Heart right ventricle (tissue), 16 donors: ENCODE data around the gene CCNB1. TPM values are rescaled to one million over a fixed set of nuclear protein-coding genes. Genes with fewer than 3 reads are reported as not detected.
A peak's percentile ranks its signal among the peaks of the same experiment; 100 is the strongest.

Source experiments
- ATAC-seq, 8 donors: fragments of 200-7000 bp; cut with Tn5 transposase; one replicate each; pipeline ENCODE4 v1.9.1; 2020; ENCODE audit warnings: mild to moderate bottlenecking in 8 of 8, moderate library complexity in 8 of 8, moderate number of reproducible peaks in 1 of 8
- DNase-seq, 2 donors: peaks; one replicate each; pipeline ENCODE4 v3.0.0-alpha.2; 2020
- H3K27ac ChIP-seq, 10 donors: fragments of 200-600 bp; sonication (generic) in 2 of 10; one replicate each; pipeline versions ENCODE4 v1.5.0 to v1.8.0; 2020 to 2022; ENCODE audit warnings: mild to moderate bottlenecking in 3 of 10
- H3K27me3 ChIP-seq, 7 donors: fragments of 200-600 bp; one replicate each; pipeline ENCODE4 v1.8.0; 2021 to 2022; ENCODE audit warnings: mild to moderate bottlenecking in 2 of 7
- H3K36me3 ChIP-seq, 9 donors: fragments of 200-600 bp; sonication (generic) in 1 of 9; one replicate each; pipeline versions ENCODE4 v1.5.0 to v1.8.0; 2020 to 2022; ENCODE audit warnings: mild to moderate bottlenecking in 2 of 9
- H3K4me1 ChIP-seq, 9 donors: fragments of 200-600 bp; sonication (generic) in 1 of 9; one replicate each; pipeline versions ENCODE4 v1.5.0 to v1.8.0; 2020 to 2022; ENCODE audit warnings: mild to moderate bottlenecking in 4 of 9
- H3K4me3 ChIP-seq, 10 donors: fragments of 200-600 bp; sonication (generic) in 2 of 10; one replicate each; pipeline versions ENCODE4 v1.5.0 to v1.8.0; 2020 to 2022; ENCODE audit warnings: mild to moderate bottlenecking in 7 of 10, moderate library complexity in 2 of 10
- H3K9me3 ChIP-seq, 11 donors: fragments of 200-600 bp in 10 of 11; sonication (generic) in 2 of 11; one replicate each; pipeline versions ENCODE4 v1.5.0 to v1.8.0; 2013 to 2022; ENCODE audit warnings: mild to moderate bottlenecking in 2 of 11, control low read depth in 1 of 11, moderate library complexity in 1 of 11
- WGBS, 2 donors: extraction: QIAGEN DNeasy Blood & Tissue Kit; methylation state at CpG; one replicate each; pipeline ENCODE4 v1.1.7; 2013; ENCODE audit warnings: inconsistent platforms in 1 of 2; 5-methylcytosine and 5-hydroxymethylcytosine counted together
- intact Hi-C, 10 donors: fragments of 100-400 bp; cut with DNase I; formaldehyde crosslinking; loops; one replicate each; pipeline versions ENCODE4 v1.11.1 to v1.14.2; 2022
- polyA plus RNA-seq, 2 donors: library from polyadenylated mRNA; stranded (reverse); fragments of 200-250 nt; gene quantifications; one replicate each; pipeline ENCODE4 v1.2.3, GENCODE V29; 2013
- total RNA-seq, 10 donors: library from RNA; stranded (reverse); fragmentation: NEBNext Ultra II Directional in 3 of 10; extraction: Animal tissue kit (Norgen Biotek cat#: 25700) in 3 of 10; gene quantifications; one replicate each; pipeline versions ENCODE4 v1.2.1 to v1.2.4, GENCODE V29; 2021 to 2023
- TF ChIP-seq, protein P1 (sequence below), 9 donors: fragments of 200-600 bp; sonication (generic) in 2 of 9; IDR thresholded peaks; one replicate each; pipeline versions ENCODE4 v1.5.0 to v1.8.0; 2021 to 2022; ENCODE audit warnings: antibody characterized with exemption in 9 of 9, mild to moderate bottlenecking in 5 of 9, moderate library complexity in 1 of 9
- donor health status: Arrhythmogenic right ventricular cardiomyopathy.
- donor health status: ischemic (EF 13 %, LVEDD 7.1; RV severe dilation, severe dysfunction).
- donor health status: healthy with polysubstance abuse.
- donor health status: DM: no; HTN: yes; CAD: no.
- donor health status: DM: no; HTN: no; CAD: no.
- donor health status: ischemic (EF 25% LVEDD 6.9; RV normal size, moderate dysfunction).
- donor health status: ischemic (EF 25% LVEDD 5.7; RV mildly dilated, moderate dysfunction).
- donor health status: healthy.
- donor health status: DM: yes; HTN: yes; CAD: no.
- donor health status: Ischemic cardiomyopathy.
- donor health status: ischemic (EF 35%, LVEDD 5.7; RV mildly dilated, moderate dysfunction).
- donor health status: nonischemic (EF 11% LVEDD 7.7; RV severe dilation, severe dysfunction).
- donor health status: DM: yes; HTN: yes; CAD: no.
- donor health status: PGD.
- donor health status: ischemic (EF 29% LVEDD 5.4; RV normal size, mild dysfunction).
- donor health status: nonischemic (EF 23%, LVEDD 6.1; RV moderate dilation, normal function).

The CCNB1 gene
- total and polyA plus RNA-seq, 12 donors, result 1.7 to 17.6 (median 3.2) TPM

- Histone ChIP-seq H3K9me3 (no peaks in the 10 kb centered on the region), H3K27me3 (no peaks in the 10 kb centered on the region), H3K27ac (no peak overlapping the region), H3K36me3 (peaks cover 0 to 5% (median 0%) of the 10 kb centered on the region in 9 donors), H3K4me3 (no peak overlapping the region), H3K4me1 (peaks cover 3 to 18% (median 17%) of the 10 kb centered on the region in 9 donors)
- intact Hi-C loops, result no loop called here
- TF ChIP-seq, protein P1, sequence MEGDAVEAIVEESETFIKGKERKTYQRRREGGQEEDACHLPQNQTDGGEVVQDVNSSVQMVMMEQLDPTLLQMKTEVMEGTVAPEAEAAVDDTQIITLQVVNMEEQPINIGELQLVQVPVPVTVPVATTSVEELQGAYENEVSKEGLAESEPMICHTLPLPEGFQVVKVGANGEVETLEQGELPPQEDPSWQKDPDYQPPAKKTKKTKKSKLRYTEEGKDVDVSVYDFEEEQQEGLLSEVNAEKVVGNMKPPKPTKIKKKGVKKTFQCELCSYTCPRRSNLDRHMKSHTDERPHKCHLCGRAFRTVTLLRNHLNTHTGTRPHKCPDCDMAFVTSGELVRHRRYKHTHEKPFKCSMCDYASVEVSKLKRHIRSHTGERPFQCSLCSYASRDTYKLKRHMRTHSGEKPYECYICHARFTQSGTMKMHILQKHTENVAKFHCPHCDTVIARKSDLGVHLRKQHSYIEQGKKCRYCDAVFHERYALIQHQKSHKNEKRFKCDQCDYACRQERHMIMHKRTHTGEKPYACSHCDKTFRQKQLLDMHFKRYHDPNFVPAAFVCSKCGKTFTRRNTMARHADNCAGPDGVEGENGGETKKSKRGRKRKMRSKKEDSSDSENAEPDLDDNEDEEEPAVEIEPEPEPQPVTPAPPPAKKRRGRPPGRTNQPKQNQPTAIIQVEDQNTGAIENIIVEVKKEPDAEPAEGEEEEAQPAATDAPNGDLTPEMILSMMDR (IDR thresholded peaks at IDR 0.05), result no peak
- ATAC-seq, result no peak
- WGBS, 2 donors, result 92 to 93% methylated on average over 2 of the region's 2 CpGs
- DNase-seq, result no peak
Measured at GRCh38 chr5:69187342-69187741, 20.4 kb downstream of the CCNB1 start.

DNA sequence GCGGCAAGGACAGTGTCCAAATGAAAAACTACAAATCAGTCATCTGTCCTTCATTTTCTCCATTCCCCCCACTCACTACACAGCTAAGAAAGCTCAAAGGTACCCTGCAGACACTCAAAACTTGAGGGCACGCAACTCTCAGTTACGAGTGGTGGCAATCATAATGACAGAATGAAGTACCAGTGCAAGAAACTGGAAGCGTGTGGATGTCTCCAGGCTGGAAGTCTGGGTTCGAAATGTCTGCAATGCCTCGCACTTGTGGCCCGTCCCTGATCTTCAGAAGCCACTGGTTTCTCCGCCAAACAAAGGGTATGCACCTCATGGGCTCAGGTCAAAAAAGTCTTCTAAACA lies 21.8 kb downstream of the CCNB1 start:
- no peak for DNase-seq
- peaks cover 0 to 7% (median 0%) of the 10 kb centered on the region in 9 donors for H3K36me3 ChIP-seq
- peak overlapping the region; percentile 49 to 93 (median 78) for H3K4me3 ChIP-seq
- peaks cover 3 to 18% (median 17%) of the 10 kb centered on the region in 9 donors for H3K4me1 ChIP-seq
- no peaks in the 10 kb centered on the region for H3K9me3 ChIP-seq
- H3K27ac ChIP-seq, result peak overlapping the region in 9 of 10 donors; percentile 35 to 82 (median 76)
- TF ChIP-seq, protein P1 (IDR thresholded peaks at IDR 0.05), result no peak
- intact Hi-C loops, result loop anchor here in 1 of 10 donors (2.0 kb wide), 2 partner anchors 22 to 46 kb away; partner anchors contain the start of genes CCNB1 and CDK7
- WGBS, 2 donors, result 14 to 24% methylated on average over 8 of the region's 8 CpGs
- peak in 3 of 8 donors; percentile 10 to 28 (median 20) for ATAC-seq
- H3K27me3 ChIP-seq, result no peaks in the 10 kb centered on the region

DNA sequence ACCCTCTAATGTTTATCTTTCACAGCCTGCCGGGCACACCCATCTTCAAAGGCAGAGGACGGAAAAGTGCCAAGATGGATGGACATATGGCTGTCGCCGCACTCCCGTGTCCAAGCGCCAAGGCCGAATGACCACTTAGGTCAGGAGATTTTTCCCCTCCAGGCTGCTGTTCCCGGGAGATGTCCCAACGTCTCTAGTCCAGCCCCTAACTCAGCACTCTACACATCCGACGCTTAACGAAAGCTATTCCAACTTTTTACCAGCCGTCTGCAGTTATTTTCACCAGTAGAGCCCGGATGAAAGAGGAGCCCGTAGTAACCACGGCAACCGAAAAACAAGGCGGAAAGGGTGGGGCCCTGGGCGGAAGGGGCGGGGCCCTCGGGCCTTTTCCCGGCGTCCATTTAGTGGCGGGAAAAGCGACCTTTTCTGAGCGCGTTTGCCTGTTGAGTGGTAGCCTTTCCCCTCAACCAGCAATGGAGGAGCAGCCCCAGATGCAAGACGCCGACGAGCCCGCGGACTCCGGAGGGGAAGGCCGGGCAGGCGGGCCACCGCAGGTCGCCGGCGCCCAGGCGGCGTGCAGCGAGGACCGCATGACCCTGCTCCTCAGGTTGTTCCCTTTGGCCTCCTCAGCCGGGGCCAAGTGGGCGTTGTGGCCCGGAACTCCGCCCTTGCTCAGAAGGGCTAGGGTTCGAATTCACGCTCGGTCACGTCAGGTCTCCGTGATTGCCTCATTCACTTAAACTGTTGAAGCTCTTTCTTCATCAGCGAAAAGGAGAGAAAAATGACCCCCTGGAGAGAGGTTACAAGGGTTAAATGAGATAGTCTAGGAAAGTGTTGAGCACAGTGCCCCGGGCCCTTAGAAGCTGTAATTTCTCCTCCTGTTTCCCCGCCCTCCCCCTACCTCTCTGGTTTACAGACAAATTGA lies 22.5 kb downstream of the CCNB1 start, which contains the start of gene CENPH:
TSS of gene CENPH (plus strand) at position 422 of the 925 bp plus-strand sequence. CDS start at position 474, 52 bp downstream.
- peaks cover 0 to 7% (median 0%) of the 10 kb centered on the region in 9 donors for H3K36me3 ChIP-seq
- intact Hi-C loops, result loop anchor here in 2 of 10 donors (2.0 to 10.0 kb wide), 3 partner anchors 23 to 145 kb away; partner anchors contain the start of genes CCNB1 (in 1 of the 2) and CDK7 (in 1 of the 2)
- H3K27ac ChIP-seq, result peak within 1 kb of the TSS in 9 of 10 donors; percentile 35 to 82 (median 76)
- WGBS, 2 donors, result 0 to 1% methylated on average over 55 of the region's 55 CpGs
- no peaks in the 10 kb centered on the region for H3K27me3 ChIP-seq
- ATAC-seq, result peak; percentile 97 to 100 (median 98)
- TF ChIP-seq, protein P1 (IDR thresholded peaks at IDR 0.05), result no peak
- H3K4me3 ChIP-seq, result peak within 1 kb of the TSS; percentile 49 to 93 (median 78)
- peak; percentile 87 to 91 for DNase-seq
- H3K4me1 ChIP-seq, result peaks cover 3 to 18% (median 17%) of the 10 kb centered on the region in 9 donors
- H3K9me3 ChIP-seq, result no peaks in the 10 kb centered on the region

DNA sequence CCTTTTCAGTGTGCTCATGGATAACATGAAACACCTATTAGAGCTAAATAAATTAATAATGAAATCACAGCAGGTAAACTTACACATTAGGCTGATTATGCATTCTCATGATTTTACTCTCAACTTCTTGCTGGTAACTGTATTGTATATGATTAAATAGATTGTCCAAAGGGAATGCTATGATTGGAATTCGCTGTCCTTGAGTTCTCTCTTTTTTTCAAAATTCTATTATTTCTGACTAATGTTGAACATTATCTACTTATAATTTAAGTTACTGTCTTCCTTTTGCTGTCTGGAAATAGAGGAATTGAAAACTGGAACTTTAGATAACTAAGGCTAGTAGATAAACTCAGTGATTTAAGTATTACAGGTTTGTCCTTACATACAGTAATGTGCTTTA lies 35.5 kb downstream of the CCNB1 start:
- ATAC-seq (no peak), DNase-seq (no peak)
- Histone ChIP-seq H3K9me3 (no peaks in the 10 kb centered on the region), H3K4me3 (no peak overlapping the region), H3K27me3 (no peaks in the 10 kb centered on the region), H3K27ac (no peak overlapping the region), H3K36me3 (peaks cover 0 to 6% (median 0%) of the 10 kb centered on the region in 9 donors), H3K4me1 (no peaks in the 10 kb centered on the region)
- 95 to 98% methylated on average over 1 of the region's 1 CpG for WGBS, 2 donors
- TF ChIP-seq, protein P1 (IDR thresholded peaks at IDR 0.05), result no peak
- intact Hi-C loops, result no loop called here
